ENCODE results near the gene CWH43. TPM values are rescaled to one million over a fixed set of nuclear protein-coding genes. Genes with fewer than 3 reads are reported as not detected.

CWH43 gene
- total RNA-seq: 10 to 100 TPM; 18.3 to 39.8 (median 28.0) TPM
- long read RNA-seq, donor 1, transcript CWH43-201 (16 exons, 2,472 nt): major isoform, 14 of 20 reads
- long read RNA-seq, donor 1, partial matches to known transcripts: 1 of 20 reads
- long read RNA-seq, donor 1, other reads (novel, unspliced or antisense): 5 of 20 reads
- long read RNA-seq, donor 2, partial matches to known transcripts: 0 of 2 reads
- long read RNA-seq, donor 2, other reads (novel, unspliced or antisense): 0 of 2 reads

GRCh38 chr4:48985976-48986653, at the start of gene CWH43:
CWH43 (plus strand) TSS chr4:48986275; CDS start chr4:48986430, 155 bp downstream.
- Histone ChIP-seq H3K9me3 (no peaks in the 10 kb centered on the region), H3K36me3 (ENCODE audit: low read depth) (no peaks in the 10 kb centered on the region), H3K4me1 (ENCODE audit: low read depth) (peaks cover 5% of the 10 kb centered on the region), H3K4me3 (peak within 1 kb of the TSS; percentile 22)
- ATAC-seq (peak; percentile 88), DNase-seq (peak; percentile 74 to 85 (median 81))
- no peak for TF ChIP-seq CTCF (IDR thresholded peaks at IDR 0.05)
- intact Hi-C loops (cut with DNase I, micrococcal nuclease): no loop called here

GRCh38 chr4:48937033-48937432, 49.0 kb upstream of the CWH43 start:
- H3K4me1 ChIP-seq (ENCODE audit: low read depth): no peaks in the 10 kb centered on the region
- intact Hi-C loops (cut with DNase I, micrococcal nuclease): no loop called here
- ATAC-seq (peak; percentile 77), DNase-seq (no peak)
- no peaks in the 10 kb centered on the region for H3K36me3 ChIP-seq (ENCODE audit: low read depth)
- H3K9me3 ChIP-seq: no peaks in the 10 kb centered on the region
- TF ChIP-seq CTCF (IDR thresholded peaks at IDR 0.05): no peak
- H3K4me3 ChIP-seq: no peak overlapping the region

GRCh38 chr4:48938831-48939230, 47.2 kb upstream of the CWH43 start:
- no peak for ATAC-seq
- TF ChIP-seq CTCF (IDR thresholded peaks at IDR 0.05): no peak

GRCh38 chr4:48939785-48940184, 46.3 kb upstream of the CWH43 start:
- no peaks in the 10 kb centered on the region for H3K36me3 ChIP-seq (ENCODE audit: low read depth)
- H3K9me3 ChIP-seq: no peaks in the 10 kb centered on the region
- no peak for DNase-seq
- no peak overlapping the region for H3K4me3 ChIP-seq
- peaks cover 3% of the 10 kb centered on the region for H3K4me1 ChIP-seq (ENCODE audit: low read depth)
- ATAC-seq: no peak
- intact Hi-C loops (cut with DNase I, micrococcal nuclease): no loop called here
- TF ChIP-seq CTCF (IDR thresholded peaks at IDR 0.05): no peak

More at GRCh38 chr4:48938831-48939230, 47.2 kb upstream of the CWH43 start:
- intact Hi-C loops (cut with DNase I, micrococcal nuclease): no loop called here
- no peak overlapping the region for H3K4me3 ChIP-seq
- no peaks in the 10 kb centered on the region for H3K36me3 ChIP-seq (ENCODE audit: low read depth)
- H3K4me1 ChIP-seq (ENCODE audit: low read depth): no peaks in the 10 kb centered on the region
- DNase-seq: no peak
- H3K9me3 ChIP-seq: no peaks in the 10 kb centered on the region

GRCh38 chr4:48943387-48943786, 42.7 kb upstream of the CWH43 start:
- Histone ChIP-seq H3K36me3 (ENCODE audit: low read depth) (no peaks in the 10 kb centered on the region), H3K4me1 (ENCODE audit: low read depth) (peaks cover 3% of the 10 kb centered on the region), H3K9me3 (no peaks in the 10 kb centered on the region), H3K4me3 (no peak overlapping the region)
- DNase-seq (peak in 1 of 3 donors; percentile 13), ATAC-seq (no peak)
- intact Hi-C loops (cut with DNase I, micrococcal nuclease): no loop called here
- no peak for TF ChIP-seq CTCF (IDR thresholded peaks at IDR 0.05)

All from mucosa of descending colon (tissue), 3 donors.